Neural crest cell (in vitro differentiated cells): ENCODE results near the gene C17orf100. TPM values are rescaled to one million over a fixed set of nuclear protein-coding genes. Genes with fewer than 3 reads are reported as not detected.

ENCODE experiments used
- DNase-seq: peaks from one replicate; pipeline ENCODE4 v3.0.0; 2021; ENCODE audit warnings: low read depth, mixed read lengths, low spot score
- H3K27ac Mint-ChIP-seq: one replicate; pipeline ENCODE4 v1.8.0; 2021; ENCODE audit warnings: mild to moderate bottlenecking, mixed read lengths; ENCODE audit not compliant: unreplicated experiment
- H3K27me3 Mint-ChIP-seq: 2 replicates; pipeline ENCODE4 v1.8.0; 2021; ENCODE audit warnings: low read depth, mild to moderate bottlenecking, mixed read lengths
- H3K36me3 Mint-ChIP-seq: 2 replicates; pipeline ENCODE4 v1.8.0; 2021; ENCODE audit warnings: low read depth, mild to moderate bottlenecking, mixed read lengths
- H3K4me1 Mint-ChIP-seq: 2 replicates; pipeline ENCODE4 v1.8.0; 2021; ENCODE audit warnings: mixed read lengths
- H3K4me3 Mint-ChIP-seq: one replicate; pipeline ENCODE4 v1.8.0; 2021; ENCODE audit warnings: mild to moderate bottlenecking, mixed read lengths
- H3K9me3 Mint-ChIP-seq: 2 replicates; pipeline ENCODE4 v1.8.0; 2021; ENCODE audit warnings: mixed read lengths
- total RNA-seq: library from RNA; stranded (reverse); gene quantifications from 2 replicates; pipeline ENCODE4 v1.2.1, GENCODE V29; 2021
- TF ChIP-seq, protein P1 (sequence below): fragments of 200-600 bp; sonication (generic); conservative IDR thresholded peaks from 2 replicates; pipeline ENCODE4 v1.5.0; 2021; ENCODE audit warnings: antibody characterized with exemption, mild to moderate bottlenecking

Gene C17orf100
- total RNA-seq, 1 donor from 2014 or later: 3.7 TPM

DNA sequence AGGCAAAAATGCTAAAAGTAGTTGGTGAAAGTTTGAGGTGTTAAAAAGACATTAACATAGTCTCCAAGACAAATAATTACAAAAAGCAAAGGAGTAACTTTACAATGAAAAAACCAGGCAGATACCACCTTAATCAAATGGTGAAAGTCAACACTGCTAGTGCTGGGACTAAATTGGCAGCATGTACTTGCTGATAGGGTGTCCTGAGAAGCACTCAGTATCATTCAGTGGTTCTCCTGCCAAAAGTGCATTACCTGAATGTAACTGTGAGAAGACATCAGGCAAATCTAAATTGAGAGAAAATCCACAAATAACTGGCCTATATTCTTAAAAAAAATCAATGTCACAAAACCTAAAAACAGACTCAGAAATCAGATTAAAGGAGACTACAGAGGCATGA, 19.0 kb upstream of the C17orf100 start:
- no peaks in the 10 kb centered on the region for H3K9me3 Mint-ChIP-seq

DNA sequence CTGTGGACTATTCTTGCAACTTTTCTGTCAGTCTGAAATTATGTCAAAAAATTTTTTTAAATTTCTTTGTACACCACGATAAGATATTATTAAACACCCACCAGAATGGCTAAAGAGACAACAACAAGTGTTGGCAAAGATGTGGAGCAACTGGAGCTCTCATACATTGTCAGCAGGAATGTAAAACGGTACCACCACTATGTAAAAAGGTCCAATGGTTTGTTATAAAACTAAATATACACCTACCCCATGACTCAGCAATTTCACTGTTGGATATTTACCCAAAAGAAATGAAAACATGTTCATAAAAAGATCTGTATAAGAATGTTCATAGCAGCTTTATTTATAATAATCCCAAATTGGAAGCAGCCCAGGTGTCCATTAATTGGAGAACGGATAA, 18.3 kb upstream of the C17orf100 start:
- Mint-ChIP-seq H3K4me1 (no peaks in the 10 kb centered on the region), H3K27me3 (no peaks in the 10 kb centered on the region), H3K36me3 (peaks cover 25% of the 10 kb centered on the region), H3K27ac (no peak overlapping the region), H3K4me3 (no peak overlapping the region), H3K9me3 (no peaks in the 10 kb centered on the region)
- TF ChIP-seq, protein P1, sequence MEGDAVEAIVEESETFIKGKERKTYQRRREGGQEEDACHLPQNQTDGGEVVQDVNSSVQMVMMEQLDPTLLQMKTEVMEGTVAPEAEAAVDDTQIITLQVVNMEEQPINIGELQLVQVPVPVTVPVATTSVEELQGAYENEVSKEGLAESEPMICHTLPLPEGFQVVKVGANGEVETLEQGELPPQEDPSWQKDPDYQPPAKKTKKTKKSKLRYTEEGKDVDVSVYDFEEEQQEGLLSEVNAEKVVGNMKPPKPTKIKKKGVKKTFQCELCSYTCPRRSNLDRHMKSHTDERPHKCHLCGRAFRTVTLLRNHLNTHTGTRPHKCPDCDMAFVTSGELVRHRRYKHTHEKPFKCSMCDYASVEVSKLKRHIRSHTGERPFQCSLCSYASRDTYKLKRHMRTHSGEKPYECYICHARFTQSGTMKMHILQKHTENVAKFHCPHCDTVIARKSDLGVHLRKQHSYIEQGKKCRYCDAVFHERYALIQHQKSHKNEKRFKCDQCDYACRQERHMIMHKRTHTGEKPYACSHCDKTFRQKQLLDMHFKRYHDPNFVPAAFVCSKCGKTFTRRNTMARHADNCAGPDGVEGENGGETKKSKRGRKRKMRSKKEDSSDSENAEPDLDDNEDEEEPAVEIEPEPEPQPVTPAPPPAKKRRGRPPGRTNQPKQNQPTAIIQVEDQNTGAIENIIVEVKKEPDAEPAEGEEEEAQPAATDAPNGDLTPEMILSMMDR: no peak
- no peak for DNase-seq

More for the DNA sequence above, 19.0 kb upstream of the C17orf100 start:
- TF ChIP-seq, protein P1: no peak
- H3K27me3 Mint-ChIP-seq: no peaks in the 10 kb centered on the region
- H3K27ac Mint-ChIP-seq: no peak overlapping the region
- H3K4me3 Mint-ChIP-seq: no peak overlapping the region
- H3K36me3 Mint-ChIP-seq: peaks cover 25% of the 10 kb centered on the region
- DNase-seq: no peak
- no peaks in the 10 kb centered on the region for H3K4me1 Mint-ChIP-seq

DNA sequence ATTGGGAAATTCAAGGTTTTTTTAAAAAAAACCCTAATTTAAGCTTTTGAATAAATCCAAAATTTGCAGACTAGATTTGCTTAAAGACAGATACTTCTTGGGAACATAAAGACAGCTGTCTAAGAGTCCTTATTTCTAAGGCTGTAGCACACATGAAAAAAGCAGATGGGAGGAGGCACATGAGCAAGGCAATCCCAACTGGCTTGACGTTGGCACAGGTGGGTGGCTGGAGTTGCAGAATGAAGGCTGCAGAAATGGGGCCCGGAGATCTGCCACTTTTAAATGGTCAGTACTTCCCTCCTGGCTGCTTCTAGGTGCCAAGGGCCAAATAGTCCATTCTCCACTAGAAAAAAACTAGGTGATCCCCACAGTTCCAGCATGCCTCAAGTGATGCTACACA, 15.5 kb upstream of the C17orf100 start:
- DNase-seq: no peak
- H3K27me3 Mint-ChIP-seq: no peaks in the 10 kb centered on the region
- peak overlapping the region; percentile 69 for H3K4me3 Mint-ChIP-seq
- H3K4me1 Mint-ChIP-seq: peaks cover 14% of the 10 kb centered on the region
- no peaks in the 10 kb centered on the region for H3K9me3 Mint-ChIP-seq
- peaks cover 22% of the 10 kb centered on the region for H3K36me3 Mint-ChIP-seq
- no peak overlapping the region for H3K27ac Mint-ChIP-seq
- TF ChIP-seq, protein P1: no peak

DNA sequence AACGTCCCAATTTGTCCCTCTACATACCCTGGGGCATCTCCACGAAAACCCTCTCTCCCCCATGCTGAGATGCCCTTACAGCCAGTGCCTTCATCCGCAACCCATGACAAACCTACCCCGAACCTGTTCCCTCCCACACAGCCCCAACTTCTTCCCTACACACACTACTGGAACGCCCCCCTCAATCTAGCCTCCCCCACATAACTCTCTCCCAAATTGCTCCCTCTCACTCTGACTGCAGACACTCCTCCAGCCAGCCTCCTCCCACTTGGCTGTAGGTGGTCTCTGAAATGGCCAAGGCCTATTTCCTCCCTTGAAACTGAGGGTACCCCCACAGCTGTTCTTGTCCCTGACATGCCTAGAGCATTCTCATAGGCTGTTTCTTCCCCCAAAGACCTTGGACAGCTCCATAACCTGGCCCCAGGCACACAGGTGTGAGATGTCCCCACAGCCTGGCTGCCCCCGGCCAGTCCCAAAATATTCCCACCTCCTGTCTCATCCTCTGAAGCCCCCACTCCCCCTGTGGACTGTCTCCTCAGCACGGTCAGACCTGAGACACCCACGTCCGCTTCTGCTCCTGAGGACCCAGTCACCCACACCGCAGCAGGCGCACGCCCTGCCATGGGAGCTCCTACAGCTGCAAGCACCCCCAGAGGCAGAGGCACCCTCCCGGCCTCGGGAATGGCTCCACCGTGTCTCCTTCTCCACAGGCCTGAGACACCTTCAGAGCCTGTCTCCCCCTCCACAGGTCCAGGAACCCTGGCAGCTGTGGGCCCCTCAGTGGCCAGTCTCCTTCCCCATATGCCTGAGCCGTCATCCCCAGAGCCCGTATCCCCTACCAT, 14.7 kb upstream of the C17orf100 start:
- peak overlapping the region; percentile 62 for H3K27ac Mint-ChIP-seq
- H3K4me1 Mint-ChIP-seq: peaks cover 21% of the 10 kb centered on the region
- TF ChIP-seq, protein P1: no peak
- no peak for DNase-seq
- H3K27me3 Mint-ChIP-seq: no peaks in the 10 kb centered on the region
- H3K36me3 Mint-ChIP-seq: peaks cover 18% of the 10 kb centered on the region
- H3K9me3 Mint-ChIP-seq: no peaks in the 10 kb centered on the region
- H3K4me3 Mint-ChIP-seq: peak overlapping the region; percentile 69

DNA sequence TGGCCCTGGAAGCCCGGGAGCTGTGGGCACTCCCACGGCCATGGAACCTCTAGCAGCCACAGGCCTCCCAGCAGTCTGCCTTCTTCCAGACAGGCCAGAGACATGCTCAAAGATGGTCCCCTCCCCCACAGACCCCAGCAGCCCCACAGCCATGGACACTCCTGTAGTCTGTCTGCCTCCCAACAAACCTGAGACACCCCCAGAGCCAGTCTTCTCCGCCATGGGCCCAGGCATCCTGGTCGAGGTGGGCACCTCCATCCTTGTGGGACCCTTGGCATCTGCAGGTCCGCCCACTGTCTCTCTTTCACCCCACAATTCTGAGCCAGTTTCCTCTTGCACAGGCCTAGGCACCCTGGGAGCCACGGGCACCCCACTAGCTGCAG, 14.1 kb upstream of the C17orf100 start:
- Mint-ChIP-seq H3K27me3 (no peaks in the 10 kb centered on the region), H3K4me1 (peaks cover 27% of the 10 kb centered on the region), H3K36me3 (peaks cover 18% of the 10 kb centered on the region), H3K9me3 (no peaks in the 10 kb centered on the region), H3K27ac (peak overlapping the region; percentile 62), H3K4me3 (peak overlapping the region; percentile 69)
- TF ChIP-seq, protein P1: no peak
- no peak for DNase-seq
